ENCODE data around the gene ENO1.
"Not testable (repeated sequence)": the region's sequence is repeated elsewhere in the genome, so short reads cannot be mapped to it uniquely, and the experiment has no call there.

The ENO1 gene

DNA sequence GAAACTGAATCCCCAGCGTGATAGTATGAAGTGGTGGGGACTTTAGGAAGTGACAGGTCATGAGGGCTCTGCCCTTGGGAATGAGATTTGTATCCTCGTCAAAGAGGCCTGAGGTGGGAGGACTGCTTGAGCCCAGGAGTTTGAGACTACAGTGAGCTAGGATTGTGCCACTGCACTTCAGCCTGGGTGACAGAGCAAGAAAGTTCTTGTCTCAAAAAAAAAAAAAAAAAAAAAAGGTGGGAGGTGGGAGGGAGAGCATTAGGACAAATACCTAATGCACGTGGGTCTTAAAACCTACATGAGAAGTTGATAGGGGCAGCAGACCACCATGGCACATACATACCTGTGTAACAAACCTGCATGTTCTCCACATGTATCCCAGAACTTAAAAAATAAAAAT, 37.1 kb downstream of the ENO1 start:
- no peak for DNase-seq

DNA sequence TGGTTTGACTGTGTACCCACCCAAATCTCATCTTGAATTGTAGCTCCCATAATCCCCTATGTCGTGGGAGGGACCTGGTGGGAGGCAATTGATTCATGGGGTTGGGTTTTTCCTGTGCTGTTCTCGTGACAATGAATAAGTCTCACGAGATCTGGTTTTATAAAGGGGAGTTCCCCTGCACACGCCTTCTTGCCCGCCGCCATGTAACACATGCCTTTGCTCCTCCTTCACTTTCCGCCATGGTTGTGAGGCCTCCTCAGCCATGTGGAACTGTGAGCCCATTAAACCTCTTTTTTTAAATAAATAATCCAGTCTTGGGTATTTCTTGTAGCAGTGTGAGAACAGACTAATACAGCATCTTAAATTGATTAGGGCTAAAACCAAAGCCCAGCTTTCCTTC, 38.5 kb downstream of the ENO1 start:
- DNase-seq = no peak

DNA sequence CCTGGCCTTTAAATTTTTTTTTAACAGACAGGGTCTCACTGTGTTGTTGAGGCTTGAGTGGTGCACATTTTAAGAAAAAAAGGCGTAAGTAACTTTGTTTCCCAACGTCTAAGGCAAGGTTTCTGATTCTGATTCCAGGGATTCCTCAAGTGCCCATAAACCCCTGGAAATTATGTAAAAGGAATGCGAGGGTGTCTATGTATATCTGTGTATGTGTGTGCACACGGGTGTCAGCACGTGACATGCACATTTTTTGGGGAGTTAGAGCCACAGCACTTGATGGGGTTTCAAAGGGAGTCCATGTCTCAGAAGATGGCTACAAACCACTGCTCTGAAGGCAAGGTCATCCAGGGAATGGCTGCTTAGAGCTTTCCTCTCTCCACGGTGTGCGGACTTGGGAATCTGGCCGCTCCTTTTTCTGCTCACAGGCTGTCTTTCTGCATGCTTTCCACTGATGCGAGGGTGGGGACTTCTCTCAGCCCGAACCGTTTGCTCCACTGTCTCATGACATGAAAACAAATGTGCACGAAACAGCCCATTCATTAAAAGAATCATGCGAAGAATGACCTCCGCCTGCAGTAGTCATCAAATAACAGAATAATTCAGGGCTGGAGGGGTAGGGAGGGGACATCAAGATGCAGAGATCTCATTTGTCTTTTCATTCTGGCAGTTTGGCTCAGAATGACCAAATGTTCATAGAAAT, 42.4 kb downstream of the ENO1 start:
- DNase-seq = no peak

DNA sequence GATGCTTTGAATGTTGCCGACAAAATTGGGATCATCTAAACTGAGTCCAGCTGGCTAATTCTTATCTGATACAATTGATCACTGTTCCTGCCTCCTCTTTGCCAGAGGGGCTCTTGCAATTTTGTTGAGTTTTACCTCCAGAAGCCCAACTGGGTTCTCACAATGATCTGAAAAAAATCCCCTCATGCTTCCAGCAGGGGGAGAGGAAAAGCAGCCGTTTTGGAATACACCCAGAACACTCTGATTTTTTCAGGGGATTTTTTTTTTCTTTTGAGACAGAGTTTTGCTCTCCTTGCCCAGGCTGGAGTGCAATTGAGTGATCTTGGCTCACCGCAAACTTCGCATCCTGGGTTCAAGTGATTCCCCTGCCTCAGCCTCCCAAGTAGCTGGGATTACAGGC, 47.1 kb downstream of the ENO1 start:
- DNase-seq = no peak

DNA sequence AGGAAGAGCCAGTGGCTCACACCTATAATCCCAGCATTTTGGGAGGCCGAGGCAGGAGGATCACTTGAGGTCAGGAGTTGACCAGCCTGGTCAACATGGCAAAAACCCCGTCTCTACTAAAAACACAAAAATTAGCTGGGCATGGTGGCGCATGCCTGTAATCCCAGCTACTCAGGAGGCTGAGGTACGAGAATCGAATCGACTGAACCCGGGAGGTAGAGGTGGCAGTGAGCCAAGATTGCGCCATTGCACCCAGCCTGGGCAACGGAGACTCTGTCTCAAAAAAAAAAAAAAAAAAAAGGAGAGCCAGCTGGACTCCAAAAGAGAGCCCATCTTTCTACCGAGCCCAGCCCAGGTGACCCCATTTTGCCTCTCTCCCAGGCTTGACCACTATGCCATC, 47.8 kb downstream of the ENO1 start:
- not testable (repeated sequence) for DNase-seq

DNA sequence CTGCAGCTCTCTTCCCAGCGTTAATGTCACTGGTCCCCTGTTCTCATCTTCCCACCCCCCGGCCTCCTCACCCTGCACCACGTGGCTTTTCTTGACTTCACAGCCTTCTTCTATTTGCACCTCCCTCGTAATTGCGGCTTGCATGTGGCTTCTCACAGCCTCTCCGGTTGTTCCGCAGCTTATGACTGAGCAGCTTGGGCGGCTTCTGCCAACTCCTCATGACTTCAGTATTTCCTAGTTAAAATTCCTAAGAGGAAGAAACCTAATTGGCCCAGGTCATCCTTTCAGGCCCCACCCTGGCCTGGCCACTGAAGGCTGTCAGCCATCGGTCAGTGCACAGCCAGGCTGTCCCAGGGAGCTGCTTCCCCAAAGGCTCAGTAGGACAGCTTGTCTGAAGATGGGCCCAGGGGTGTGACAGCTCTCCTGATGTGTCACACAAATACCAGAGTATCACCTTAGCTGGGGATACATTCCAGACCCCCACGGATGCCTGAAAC, 52.5 kb downstream of the ENO1 start:
- DNase-seq = no peak

DNA sequence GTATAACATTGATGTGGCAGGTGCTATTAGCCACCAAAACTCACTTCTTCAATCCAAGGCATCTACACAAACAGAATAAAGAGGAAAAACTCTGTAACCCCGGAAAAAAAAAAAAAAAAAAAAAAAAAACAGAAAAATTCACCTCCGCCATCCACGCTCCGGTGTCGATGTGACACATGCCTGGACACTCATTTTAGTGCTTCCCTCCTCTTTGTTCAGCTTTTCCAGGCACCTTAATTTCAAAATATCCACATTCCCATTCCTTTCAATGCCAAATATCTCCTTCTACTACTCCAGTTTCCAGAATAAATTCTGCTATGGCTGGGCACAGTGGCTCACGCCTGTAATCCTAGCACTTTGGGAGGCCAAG, 55.2 kb downstream of the ENO1 start:
- DNase-seq = no peak

DNA sequence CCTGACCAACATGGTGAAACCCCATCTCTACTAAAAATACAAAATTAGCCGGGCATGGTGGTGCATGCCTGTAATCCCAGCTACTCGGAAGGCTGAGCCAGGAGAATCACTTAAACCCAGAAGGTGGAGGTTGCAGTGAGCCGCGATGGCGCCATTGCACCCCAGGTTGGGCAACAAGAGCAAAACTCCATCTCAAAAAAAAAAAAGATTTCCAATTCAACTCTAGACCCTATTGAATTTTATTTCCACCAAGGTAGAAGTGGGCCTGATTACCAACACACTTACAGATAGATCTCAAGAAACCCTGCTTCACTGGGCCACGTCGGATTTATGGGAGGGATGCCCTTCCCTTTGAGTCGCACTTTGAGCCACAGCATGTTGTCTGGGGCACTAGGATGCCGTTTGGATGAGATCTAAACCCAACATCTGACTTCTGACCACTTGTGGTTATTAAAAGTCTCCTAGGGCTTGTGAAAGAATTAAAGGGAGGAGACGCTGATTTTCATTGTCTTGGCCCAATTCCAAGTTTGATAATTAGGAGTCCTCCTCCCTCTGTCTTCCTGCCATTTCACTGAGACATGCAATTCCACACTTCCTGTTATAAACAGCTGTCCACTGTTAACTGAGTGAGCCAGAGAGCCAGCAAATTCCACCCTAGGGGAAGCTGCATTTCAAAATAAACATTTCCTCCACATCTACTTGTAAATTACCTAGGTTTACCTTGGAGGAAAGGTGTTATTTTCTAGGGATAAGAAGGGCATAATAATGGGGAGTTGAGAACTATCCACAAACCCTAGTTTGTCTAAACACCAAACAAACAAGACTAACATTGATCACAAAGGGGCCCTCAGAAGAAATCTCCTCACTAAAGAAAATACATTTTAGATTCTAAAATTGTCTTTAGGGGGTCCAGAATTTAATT, 55.9 kb downstream of the ENO1 start:
- DNase-seq = peak; percentile 83

DNA sequence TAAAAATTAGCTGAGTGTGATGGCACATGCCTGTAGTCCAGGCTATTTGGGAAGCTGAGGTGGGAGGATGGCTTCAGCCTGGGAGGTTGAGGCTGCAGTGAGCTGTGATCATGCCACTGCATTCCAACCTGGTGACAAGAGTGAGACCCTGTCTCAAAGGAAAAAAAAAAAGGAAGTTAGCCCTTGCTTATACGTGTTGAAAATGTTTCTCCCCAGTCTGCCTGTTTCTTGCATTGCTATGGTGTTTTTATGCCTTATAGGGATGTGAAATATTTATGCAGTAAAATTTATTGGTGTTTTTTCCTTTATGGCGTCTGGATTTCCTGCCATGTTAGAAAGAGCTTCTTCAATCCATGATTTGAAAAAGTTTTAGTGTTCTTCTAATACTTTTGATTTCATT, 57.4 kb downstream of the ENO1 start:
- no peak for DNase-seq

DNA sequence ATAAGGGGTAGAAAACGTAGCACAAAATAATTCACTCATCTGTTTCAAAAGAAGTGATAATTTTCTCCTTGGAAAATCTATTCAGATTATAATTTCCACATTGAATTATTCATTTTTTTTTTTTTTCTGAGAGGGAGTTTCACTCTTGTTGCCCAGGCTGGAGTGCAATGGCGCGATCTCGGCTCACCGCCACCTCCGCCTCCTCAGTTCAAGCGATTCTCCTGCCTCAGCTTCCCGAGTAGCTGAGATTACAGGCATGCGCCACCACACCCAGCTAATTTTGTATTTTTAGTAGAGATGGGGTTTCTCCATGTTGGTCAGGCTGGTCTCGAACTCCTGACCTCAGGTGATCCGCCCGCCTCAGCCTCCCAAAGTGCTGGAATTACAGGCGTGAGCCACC, 59.7 kb downstream of the ENO1 start:
- DNase-seq = not testable (repeated sequence)

DNA sequence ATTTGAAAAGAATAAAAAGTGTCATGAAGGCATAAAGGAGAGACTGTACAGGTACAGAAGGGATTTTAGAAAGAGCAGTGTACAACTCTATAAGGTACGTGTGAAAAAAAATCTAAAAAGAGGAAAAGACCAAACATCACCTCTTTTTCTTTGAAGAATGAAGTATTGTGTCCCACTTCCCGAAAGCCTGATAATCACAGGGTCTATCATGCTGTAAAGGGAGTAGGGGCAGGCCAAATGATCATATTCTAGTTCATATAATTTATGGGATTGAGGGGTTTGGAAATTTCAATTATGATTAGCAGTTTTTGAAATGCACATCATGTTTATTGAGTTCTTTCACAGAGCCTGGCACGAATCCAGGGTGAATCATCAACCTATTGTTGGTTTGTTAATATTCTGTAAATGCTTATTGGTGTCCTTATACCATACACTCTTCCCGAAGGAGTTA, 60.1 kb downstream of the ENO1 start:
- DNase-seq = peak; percentile 18

DNA sequence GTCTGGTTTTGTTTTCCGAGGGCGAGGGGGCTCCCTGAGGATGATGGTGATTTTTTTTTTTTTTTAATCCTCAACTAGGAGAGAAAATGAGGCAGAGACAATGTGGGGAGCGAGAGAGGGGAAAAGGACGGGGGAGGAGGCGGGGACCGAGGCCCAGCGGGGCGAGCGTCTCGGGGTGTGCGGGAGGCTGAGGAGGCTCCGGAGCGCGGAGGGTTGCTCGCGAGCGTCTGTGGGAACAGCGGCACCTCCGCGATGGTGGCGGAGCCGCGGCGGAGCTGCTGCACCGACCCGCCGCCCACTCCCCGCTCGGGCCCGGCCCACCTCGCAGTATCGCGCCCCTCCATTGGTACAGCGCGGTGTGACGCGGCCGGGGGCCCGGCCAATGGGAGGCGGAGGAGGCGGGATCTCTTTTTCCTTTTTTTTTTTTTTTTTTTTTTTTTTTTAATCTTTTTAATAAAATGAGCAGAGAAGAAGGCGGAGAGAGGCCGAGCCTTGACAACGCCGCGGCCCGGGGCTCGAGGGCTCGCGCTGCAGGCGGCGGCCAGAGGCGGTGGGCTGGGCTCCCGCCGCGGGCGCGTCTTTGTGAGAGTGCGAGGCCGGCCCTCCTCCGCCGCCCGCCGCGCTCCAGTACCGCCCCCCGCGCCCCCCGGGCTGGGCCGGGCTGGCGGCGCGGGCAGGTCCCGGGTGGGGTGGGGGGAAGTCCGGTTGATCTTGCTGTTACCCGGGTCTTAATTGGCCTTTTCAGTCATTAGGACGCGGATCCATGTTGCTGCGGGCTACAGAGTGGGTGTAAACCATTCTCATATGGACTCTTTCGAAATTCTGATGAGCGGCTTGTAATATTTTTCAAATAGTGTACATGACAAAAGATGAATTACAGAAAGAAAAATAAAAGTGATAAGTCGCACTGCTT, 60.8 kb downstream of the ENO1 start, which contains the start of gene RERE:
Gene RERE, minus strand, starts transcription at position 229 of the 913 bp plus-strand sequence.
- peak; percentile 91 for DNase-seq

DNA sequence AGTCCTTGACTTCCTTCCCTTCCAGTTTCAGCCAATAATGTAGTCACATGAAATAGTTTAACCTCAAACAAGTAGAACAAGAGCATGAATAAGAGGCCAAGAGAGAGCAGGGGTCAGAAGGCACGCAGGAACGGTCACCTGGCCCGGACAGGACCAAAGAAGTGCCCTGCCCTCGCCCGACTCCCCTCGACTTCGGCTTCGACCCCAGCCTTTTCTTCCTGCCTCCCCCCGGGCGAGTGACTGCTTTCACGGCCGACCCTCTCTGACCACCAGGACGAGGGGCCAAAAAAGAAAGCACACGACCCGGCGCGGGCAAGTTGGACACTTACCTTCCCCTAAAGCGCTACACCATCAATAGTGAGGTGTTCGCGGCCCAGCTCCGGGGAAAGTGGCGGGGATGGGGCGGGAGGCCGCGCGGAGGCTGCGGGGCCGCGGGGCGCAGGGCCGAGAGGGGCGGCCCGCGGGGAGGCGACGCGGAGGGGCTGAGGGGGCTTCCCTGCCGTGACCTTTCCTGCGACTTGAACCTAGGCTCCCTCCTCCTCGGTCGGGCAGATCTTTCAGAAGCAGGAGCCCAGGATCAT, 61.6 kb downstream of the ENO1 start:
- no peak for DNase-seq

DNA sequence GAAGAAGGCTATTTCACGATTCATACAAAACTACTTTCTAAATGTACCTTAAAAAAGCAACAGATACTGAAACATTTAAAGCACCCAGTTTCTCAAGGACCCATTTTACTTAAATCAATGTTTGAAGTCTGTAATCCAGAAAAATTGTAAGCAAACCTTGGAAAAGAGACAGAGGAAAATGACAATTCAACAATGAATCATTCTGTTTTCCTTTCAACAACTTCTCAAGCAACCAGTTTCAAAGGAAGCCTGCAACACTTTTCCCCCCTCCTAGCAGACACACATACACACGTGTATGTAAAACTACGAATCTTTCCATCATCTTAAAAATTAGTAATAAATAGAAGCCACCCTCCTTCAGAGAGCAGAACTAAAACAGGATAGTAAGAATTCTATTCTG, 62.2 kb downstream of the ENO1 start:
- no peak for DNase-seq

DNA sequence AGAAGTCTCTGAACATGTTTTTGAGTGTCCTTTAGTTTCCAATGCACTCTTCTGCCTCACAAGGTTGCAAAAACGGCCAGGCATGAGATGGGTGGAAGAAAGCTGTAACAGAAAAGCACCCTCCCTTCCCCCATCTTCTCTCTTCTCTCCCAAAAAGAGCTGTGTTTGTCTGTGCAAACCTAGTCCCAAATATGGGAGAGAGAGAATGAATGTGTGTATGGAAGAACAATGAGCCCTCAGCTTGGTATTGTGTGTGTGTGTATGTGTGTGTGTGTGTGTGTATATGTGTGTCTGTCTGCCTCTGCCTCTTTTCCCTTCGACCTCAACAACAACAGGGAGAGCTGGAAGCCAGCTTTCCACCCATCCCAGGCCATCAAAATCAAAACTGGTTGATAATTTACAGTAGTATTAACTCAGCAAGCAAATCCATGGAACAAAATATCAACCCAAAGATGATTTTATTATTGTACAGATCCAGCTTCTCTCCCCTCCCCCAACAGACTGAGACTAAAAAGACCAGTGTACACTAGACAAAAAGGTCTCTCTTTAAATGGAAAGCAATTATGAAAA, 62.8 kb downstream of the ENO1 start:
- peak; percentile 8 for DNase-seq

DNA sequence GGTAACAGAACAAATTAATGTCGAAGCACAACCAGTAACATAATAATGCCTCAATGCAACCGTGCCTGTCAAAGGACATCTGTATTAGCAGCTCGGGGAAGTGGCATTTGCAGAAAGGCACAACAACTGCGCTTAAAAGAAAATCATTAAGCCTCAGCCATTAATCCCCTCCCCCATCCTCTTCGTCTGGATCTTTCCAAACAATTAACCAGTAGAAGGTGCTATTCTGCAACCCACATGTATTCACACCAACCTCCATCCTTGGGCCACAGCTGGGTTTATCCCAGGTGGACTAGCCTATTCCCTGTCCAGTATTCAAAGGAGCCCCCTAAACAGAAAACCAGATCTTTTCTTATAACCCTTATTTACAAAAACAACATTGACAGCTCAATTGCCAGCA, 63.6 kb downstream of the ENO1 start:
- DNase-seq = no peak

DNA sequence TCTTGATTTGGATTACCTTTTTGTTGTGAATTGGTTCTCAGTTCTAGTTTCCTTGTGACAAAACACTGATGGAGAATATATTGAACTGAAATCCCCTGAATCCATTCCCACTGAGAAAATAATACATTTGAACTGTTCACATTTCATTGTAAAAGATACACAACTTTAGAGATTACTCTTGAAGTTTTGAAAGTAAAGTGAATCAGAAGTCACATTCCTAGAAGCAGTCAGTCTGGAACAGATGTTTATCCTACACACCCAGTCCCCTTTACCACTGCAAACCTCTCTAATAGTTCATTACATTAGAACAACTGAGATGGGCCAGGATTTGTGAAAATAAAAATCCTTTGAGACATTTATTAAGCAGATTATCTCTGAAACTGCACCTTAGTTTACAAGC, 64.5 kb downstream of the ENO1 start:
- no peak for DNase-seq

DNA sequence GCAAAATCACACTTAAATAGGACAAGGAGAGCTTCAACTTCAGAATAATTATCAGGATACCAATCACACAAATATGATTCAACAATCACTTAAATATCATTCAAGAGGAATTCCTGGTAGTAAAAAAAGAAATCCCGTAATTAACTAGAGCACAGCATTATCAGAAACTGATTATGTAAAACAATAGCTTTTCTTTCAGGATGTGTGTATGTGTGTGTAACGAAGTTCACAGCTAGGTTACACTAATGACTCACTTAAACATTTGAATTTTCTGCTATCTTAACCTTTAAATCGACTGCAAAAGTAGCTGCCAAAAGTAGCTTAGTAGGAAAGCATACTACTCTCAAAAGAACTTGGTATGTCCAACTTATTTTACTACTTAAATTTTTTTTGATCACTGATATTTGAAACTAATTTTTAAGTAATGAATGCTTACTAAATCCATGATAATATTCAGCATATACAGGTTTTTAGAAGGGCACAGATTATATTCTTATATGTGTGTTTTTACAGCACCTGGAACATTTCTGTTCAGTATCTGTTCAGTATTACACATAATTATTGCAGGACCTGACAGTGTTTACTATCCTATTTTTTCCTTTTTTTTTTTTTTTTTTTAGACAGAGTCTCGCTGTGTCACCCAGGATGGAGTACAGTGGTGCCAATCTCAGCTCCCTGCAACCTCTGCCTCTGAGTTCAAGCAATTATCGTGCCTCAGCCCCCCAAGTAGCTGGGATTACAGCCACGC, 65.3 kb downstream of the ENO1 start:
- DNase-seq = no peak

DNA sequence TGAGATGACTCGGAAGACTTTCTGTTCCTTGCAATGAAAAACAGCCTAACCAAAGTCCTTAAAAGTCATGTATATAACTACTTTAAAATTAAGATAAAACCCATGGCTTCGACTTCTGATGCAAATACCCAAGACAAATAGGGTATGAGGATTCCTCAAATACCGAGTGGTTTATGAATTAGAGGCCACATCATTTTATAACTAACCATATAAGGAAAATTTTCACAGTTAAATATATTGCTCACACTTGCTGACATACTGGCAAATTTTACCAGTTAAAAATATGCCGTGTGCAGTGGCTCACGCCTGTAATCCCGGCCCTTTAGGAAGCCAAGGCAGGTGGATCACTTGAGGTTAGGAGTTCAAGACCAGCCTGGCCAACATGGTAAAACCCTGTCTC, 66.4 kb downstream of the ENO1 start:
- DNase-seq = no peak
